Measurements from ENCODE around the gene MAP3K9. TPM values are rescaled to one million over a fixed set of nuclear protein-coding genes. Genes with fewer than 3 reads are reported as not detected.
"Not testable (repeated sequence)": the region's sequence is repeated elsewhere in the genome, so short reads cannot be mapped to it uniquely, and the experiment has no call there.

Gene MAP3K9
- total RNA-seq (2.7 TPM), polyA plus RNA-seq (0.25 TPM)

GRCh38 chr14:70809225-70810219, at the start of gene MAP3K9:
Gene MAP3K9 (minus strand): TSS chr14:70809513. CDS start chr14:70809171, 342 bp downstream.
- under 1% methylated on average over 88 of the region's 89 CpGs for WGBS
- H3K27ac ChIP-seq (ENCODE audit: low read depth) = peak within 1 kb of the TSS; percentile 63
- H3K36me3 ChIP-seq (ENCODE audit: insufficient read depth) = no peaks in the 10 kb centered on the region
- H3K4me3 ChIP-seq (ENCODE audit: low read depth, low read length) = peak within 1 kb of the TSS; percentile 83
- H3K4me1 ChIP-seq (ENCODE audit: insufficient read depth) = no peaks in the 10 kb centered on the region
- DNase-seq (ENCODE audit: extremely low spot score) = peak; percentile 74

- Histone ChIP-seq H3K36me3 (ENCODE audit: insufficient read depth) (no peaks in the 10 kb centered on the region), H3K27ac (ENCODE audit: low read depth) (no peak overlapping the region), H3K4me1 (ENCODE audit: insufficient read depth) (no peaks in the 10 kb centered on the region), H3K4me3 (ENCODE audit: low read depth, low read length) (no peak overlapping the region)
- WGBS = 85% methylated on average over 5 of the region's 5 CpGs
- DNase-seq (ENCODE audit: extremely low spot score) = no peak
Observed at GRCh38 chr14:70858641-70859040, 49.3 kb upstream of the MAP3K9 start.

GRCh38 chr14:70857496-70857890, 48.2 kb upstream of the MAP3K9 start:
- WGBS = 91% methylated on average over 2 of the region's 2 CpGs
- no peaks in the 10 kb centered on the region for H3K36me3 ChIP-seq (ENCODE audit: insufficient read depth)
- no peaks in the 10 kb centered on the region for H3K4me1 ChIP-seq (ENCODE audit: insufficient read depth)
- H3K27ac ChIP-seq (ENCODE audit: low read depth) = no peak overlapping the region
- no peak overlapping the region for H3K4me3 ChIP-seq (ENCODE audit: low read depth, low read length)
- no peak for DNase-seq (ENCODE audit: extremely low spot score)

GRCh38 chr14:70856851-70857495, 47.7 kb upstream of the MAP3K9 start:
- H3K27ac ChIP-seq (ENCODE audit: low read depth) = no peak overlapping the region
- H3K4me3 ChIP-seq (ENCODE audit: low read depth, low read length) = no peak overlapping the region
- H3K4me1 ChIP-seq (ENCODE audit: insufficient read depth) = no peaks in the 10 kb centered on the region
- DNase-seq (ENCODE audit: extremely low spot score) = no peak
- H3K36me3 ChIP-seq (ENCODE audit: insufficient read depth) = no peaks in the 10 kb centered on the region
- 62% methylated on average over 2 of the region's 2 CpGs for WGBS

- Histone ChIP-seq H3K27ac (ENCODE audit: low read depth) (no peak overlapping the region), H3K4me3 (ENCODE audit: low read depth, low read length) (no peak overlapping the region), H3K36me3 (ENCODE audit: insufficient read depth) (no peaks in the 10 kb centered on the region), H3K4me1 (ENCODE audit: insufficient read depth) (no peaks in the 10 kb centered on the region)
- WGBS = 60% methylated on average over 5 of the region's 5 CpGs
- no peak for DNase-seq (ENCODE audit: extremely low spot score)
Observed at GRCh38 chr14:70855486-70855885, 46.2 kb upstream of the MAP3K9 start.

- DNase-seq (ENCODE audit: extremely low spot score); H3K4me3 ChIP-seq (ENCODE audit: low read depth, low read length); H3K27ac ChIP-seq (ENCODE audit: low read depth); H3K4me1 ChIP-seq (ENCODE audit: insufficient read depth); H3K36me3 ChIP-seq (ENCODE audit: insufficient read depth): not testable (repeated sequence)
- WGBS = 88% methylated on average over 3 of the region's 3 CpGs
Observed at GRCh38 chr14:70853658-70854057, 44.3 kb upstream of the MAP3K9 start.

- Histone ChIP-seq H3K4me1 (ENCODE audit: insufficient read depth) (no peaks in the 10 kb centered on the region), H3K36me3 (ENCODE audit: insufficient read depth) (no peaks in the 10 kb centered on the region), H3K27ac (ENCODE audit: low read depth) (no peak overlapping the region), H3K4me3 (ENCODE audit: low read depth, low read length) (no peak overlapping the region)
- WGBS = 88% methylated on average over 3 of the region's 3 CpGs
- no peak for DNase-seq (ENCODE audit: extremely low spot score)
Observed at GRCh38 chr14:70847406-70848090, 38.2 kb upstream of the MAP3K9 start.

- H3K4me3 ChIP-seq (ENCODE audit: low read depth, low read length) = no peak overlapping the region
- H3K4me1 ChIP-seq (ENCODE audit: insufficient read depth) = no peaks in the 10 kb centered on the region
- DNase-seq (ENCODE audit: extremely low spot score) = no peak
- WGBS = 83% methylated on average over 2 of the region's 2 CpGs
- no peak overlapping the region for H3K27ac ChIP-seq (ENCODE audit: low read depth)
- no peaks in the 10 kb centered on the region for H3K36me3 ChIP-seq (ENCODE audit: insufficient read depth)
Observed at GRCh38 chr14:70845601-70846000, 36.3 kb upstream of the MAP3K9 start.

- Histone ChIP-seq H3K4me3 (ENCODE audit: low read depth, low read length) (no peak overlapping the region), H3K27ac (ENCODE audit: low read depth) (no peak overlapping the region), H3K4me1 (ENCODE audit: insufficient read depth) (no peaks in the 10 kb centered on the region), H3K36me3 (ENCODE audit: insufficient read depth) (no peaks in the 10 kb centered on the region)
- DNase-seq (ENCODE audit: extremely low spot score) = no peak
- 33% methylated on average over 2 of the region's 2 CpGs for WGBS
Observed at GRCh38 chr14:70842851-70843462, 33.6 kb upstream of the MAP3K9 start.

- WGBS = 84% methylated on average over 4 of the region's 4 CpGs
- H3K4me3 ChIP-seq (ENCODE audit: low read depth, low read length) = no peak overlapping the region
- DNase-seq (ENCODE audit: extremely low spot score) = no peak
Observed at GRCh38 chr14:70838076-70838475, 28.8 kb upstream of the MAP3K9 start.

GRCh38 chr14:70836946-70837345, 27.6 kb upstream of the MAP3K9 start:
- H3K4me3 ChIP-seq (ENCODE audit: low read depth, low read length) = no peak overlapping the region
- H3K27ac ChIP-seq (ENCODE audit: low read depth) = no peak overlapping the region
- H3K36me3 ChIP-seq (ENCODE audit: insufficient read depth) = no peaks in the 10 kb centered on the region
- no peak for DNase-seq (ENCODE audit: extremely low spot score)
- H3K4me1 ChIP-seq (ENCODE audit: insufficient read depth) = no peaks in the 10 kb centered on the region

More at GRCh38 chr14:70838076-70838475, 28.8 kb upstream of the MAP3K9 start:
- Histone ChIP-seq H3K4me1 (ENCODE audit: insufficient read depth) (no peaks in the 10 kb centered on the region), H3K27ac (ENCODE audit: low read depth) (no peak overlapping the region), H3K36me3 (ENCODE audit: insufficient read depth) (no peaks in the 10 kb centered on the region)

- 99% methylated on average over 5 of the region's 5 CpGs for WGBS
- Histone ChIP-seq H3K4me3 (ENCODE audit: low read depth, low read length) (no peak overlapping the region), H3K36me3 (ENCODE audit: insufficient read depth) (no peaks in the 10 kb centered on the region), H3K4me1 (ENCODE audit: insufficient read depth) (no peaks in the 10 kb centered on the region), H3K27ac (ENCODE audit: low read depth) (no peak overlapping the region)
- no peak for DNase-seq (ENCODE audit: extremely low spot score)
Observed at GRCh38 chr14:70833884-70834283, 24.6 kb upstream of the MAP3K9 start.

- H3K27ac ChIP-seq (ENCODE audit: low read depth) = no peak overlapping the region
- DNase-seq (ENCODE audit: extremely low spot score) = peak; percentile 21
- H3K4me3 ChIP-seq (ENCODE audit: low read depth, low read length) = no peak overlapping the region
- no peaks in the 10 kb centered on the region for H3K4me1 ChIP-seq (ENCODE audit: insufficient read depth)
- no peaks in the 10 kb centered on the region for H3K36me3 ChIP-seq (ENCODE audit: insufficient read depth)
- 59% methylated on average over 16 of the region's 16 CpGs for WGBS
Observed at GRCh38 chr14:70832561-70833305, 23.4 kb upstream of the MAP3K9 start.

Data from urinary bladder (tissue), 4 donors.